Spleen (tissue), 11 donors: ENCODE results near the gene ZNF695. TPM values are rescaled to one million over a fixed set of nuclear protein-coding genes. Genes with fewer than 3 reads are reported as not detected.
"Not testable (repeated sequence)": the region's sequence is repeated elsewhere in the genome, so short reads cannot be mapped to it uniquely, and the experiment has no call there.

Experiments
- DNase-seq: peaks from one replicate; pipeline ENCODE4 v3.0.0-alpha.2; 2020
- H3K27ac ChIP-seq, 8 donors: fragments of 200-600 bp; sonication (generic) in 7 of 8; 1 replicate in 4 of 8; 2 replicates in 4 of 8; pipeline versions ENCODE4 v1.5.0 to v1.8.0; 2016 to 2021; ENCODE audit warnings: inconsistent platforms in 4 of 8, mild to moderate bottlenecking in 4 of 8, moderate library complexity in 1 of 8
- H3K27me3 ChIP-seq, 7 donors: fragments of 200-600 bp; sonication (generic) in 6 of 7; replicated peaks in 1 of 7; 1 replicate in 4 of 7; 2 replicates in 3 of 7; pipeline versions ENCODE4 v1.5.0 to v1.8.0; 2016 to 2021; ENCODE audit warnings: inconsistent platforms in 3 of 7, mild to moderate bottlenecking in 1 of 7
- H3K36me3 ChIP-seq, 6 donors: fragments of 200-600 bp; sonication (generic) in 5 of 6; 1 replicate in 4 of 6; 2 replicates in 2 of 6; pipeline versions ENCODE4 v1.5.0 to v1.8.0; 2016 to 2021; ENCODE audit warnings: inconsistent platforms in 2 of 6
- H3K4me1 ChIP-seq, 6 donors: fragments of 200-600 bp; sonication (generic) in 5 of 6; 1 replicate in 3 of 6; 2 replicates in 3 of 6; pipeline versions ENCODE4 v1.5.0 to v1.8.0; 2016 to 2021; ENCODE audit warnings: inconsistent platforms in 3 of 6
- H3K4me3 ChIP-seq, 8 donors: fragments of 200-600 bp; sonication (generic) in 7 of 8; 1 replicate in 4 of 8; 2 replicates in 4 of 8; pipeline versions ENCODE4 v1.5.0 to v1.8.0; 2016 to 2021; ENCODE audit warnings: inconsistent platforms in 4 of 8, mild to moderate bottlenecking in 4 of 8, moderate library complexity in 2 of 8
- H3K9me3 ChIP-seq, 8 donors: fragments of 200-600 bp; sonication (generic) in 7 of 8; 1 replicate in 4 of 8; 2 replicates in 4 of 8; pipeline versions ENCODE4 v1.5.0 to v1.8.0; 2016 to 2021; ENCODE audit warnings: inconsistent platforms in 4 of 8
- POLR2A ChIP-seq, 3 donors: fragments of 450-650 bp; IDR thresholded peaks; one replicate each; pipeline ENCODE4 v1.5.1; 2017; ENCODE audit warnings: antibody characterized with exemption in 3 of 3, mild to moderate bottlenecking in 1 of 3
- POLR2AphosphoS5 ChIP-seq, 3 donors: sonication (generic); formaldehyde crosslinking; IDR thresholded peaks; one replicate each; pipeline ENCODE4 v1.5.1; 2017; ENCODE audit warnings: antibody characterized with exemption in 3 of 3
- WGBS, 5 donors: extraction: QIAGEN DNeasy Blood & Tissue Kit in 3 of 5; methylation state at CpG; one replicate each; pipeline versions ENCODE4 v1.1.5 to v1.1.7; 2013 to 2018; 5-methylcytosine and 5-hydroxymethylcytosine counted together
- intact Hi-C: fragments of 100-400 bp; cut with DNase I; formaldehyde crosslinking; loops from one replicate; pipeline ENCODE4 v1.15.0; 2023; ENCODE audit warnings: low total_unique reads
- polyA plus RNA-seq, 3 donors: library from polyadenylated mRNA; stranded (reverse); fragments of 200-250 nt; gene quantifications; one replicate each; pipeline ENCODE4 v1.2.1, GENCODE V29; 2013
- total RNA-seq, 7 donors: library from RNA; depleted of rRNA in 3 of 7; stranded (reverse); fragments of >200 nt in 3 of 7; fragmentation: NEBNext Ultra II Directional in 4 of 7; extraction: Animal tissue kit (Norgen Biotek cat#: 25700) in 4 of 7; gene quantifications; one replicate each; pipeline versions ENCODE4 v1.1.0 to v1.2.1, GENCODE V29; 2016 to 2021
- TF ChIP-seq, protein P1 (sequence below), 11 experiments: fragments of 200-600 bp in 7 of 11; fragments of 450-650 bp in 4 of 11; sonication (generic) in 4 of 11; IDR thresholded peaks in 8 of 11; conservative IDR thresholded peaks in 3 of 11; 1 replicate in 7 of 11; 2 replicates in 4 of 11; pipeline versions ENCODE4 v1.4.0 to v1.8.0; 2016 to 2021; ENCODE audit warnings: antibody characterized with exemption in 11 of 11, inconsistent platforms in 4 of 11, mild to moderate bottlenecking in 1 of 11
- donor health status: healthy with polysubstance abuse.
- donor health status: DM: no; HTN: no; CAD: no; lungs with moderate emphysema.
- donor health status: DM: no; HTN: no; CAD: no.
- donor health status: Bipolar disorder and iron deficiency.
- donor health status: healthy.
- donor health status: DM: no; HTN: no; CAD: no.
- donor health status: DM: yes; HTN: yes; CAD: no.

Gene ZNF695
- total and polyA plus RNA-seq, 10 donors = 0.13 to 1.2 (median 0.31) TPM; not detected in 4

DNA sequence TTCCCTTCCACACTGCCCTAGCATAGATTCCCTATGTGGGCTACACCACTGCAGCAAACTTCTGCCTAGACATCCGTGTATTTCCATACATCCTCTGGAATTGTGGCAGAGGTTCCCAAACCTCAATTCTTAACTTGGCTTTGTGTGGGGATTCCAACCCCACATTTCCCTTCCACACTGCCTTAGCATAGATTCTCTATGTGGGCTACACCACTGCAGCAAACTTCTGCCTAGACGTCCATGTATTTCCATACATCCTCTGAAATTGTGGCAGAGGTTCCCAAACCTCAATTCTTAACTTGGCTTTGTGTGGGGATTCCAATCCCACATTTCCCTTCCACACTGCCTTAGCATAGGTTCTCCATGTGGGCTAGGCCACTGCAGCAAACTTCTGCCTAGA is 39.4 kb upstream of the ZNF695 start:
- 85 to 100% (median 95%) methylated on average over 2 of the region's 2 CpGs for WGBS, 5 donors
- no peak for DNase-seq
- H3K4me3 ChIP-seq = no peak overlapping the region
- no peaks in the 10 kb centered on the region for H3K4me1 ChIP-seq
- H3K27me3 ChIP-seq = no peaks in the 10 kb centered on the region
- TF ChIP-seq POLR2A (IDR thresholded peaks at IDR 0.05) (no peak), POLR2AphosphoS5 (IDR thresholded peaks at IDR 0.05) (no peak)
- TF ChIP-seq, protein P1, sequence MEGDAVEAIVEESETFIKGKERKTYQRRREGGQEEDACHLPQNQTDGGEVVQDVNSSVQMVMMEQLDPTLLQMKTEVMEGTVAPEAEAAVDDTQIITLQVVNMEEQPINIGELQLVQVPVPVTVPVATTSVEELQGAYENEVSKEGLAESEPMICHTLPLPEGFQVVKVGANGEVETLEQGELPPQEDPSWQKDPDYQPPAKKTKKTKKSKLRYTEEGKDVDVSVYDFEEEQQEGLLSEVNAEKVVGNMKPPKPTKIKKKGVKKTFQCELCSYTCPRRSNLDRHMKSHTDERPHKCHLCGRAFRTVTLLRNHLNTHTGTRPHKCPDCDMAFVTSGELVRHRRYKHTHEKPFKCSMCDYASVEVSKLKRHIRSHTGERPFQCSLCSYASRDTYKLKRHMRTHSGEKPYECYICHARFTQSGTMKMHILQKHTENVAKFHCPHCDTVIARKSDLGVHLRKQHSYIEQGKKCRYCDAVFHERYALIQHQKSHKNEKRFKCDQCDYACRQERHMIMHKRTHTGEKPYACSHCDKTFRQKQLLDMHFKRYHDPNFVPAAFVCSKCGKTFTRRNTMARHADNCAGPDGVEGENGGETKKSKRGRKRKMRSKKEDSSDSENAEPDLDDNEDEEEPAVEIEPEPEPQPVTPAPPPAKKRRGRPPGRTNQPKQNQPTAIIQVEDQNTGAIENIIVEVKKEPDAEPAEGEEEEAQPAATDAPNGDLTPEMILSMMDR (IDR thresholded peaks at IDR 0.05 in 8 of 11, conservative IDR thresholded peaks at IDR 0.05 in 3 of 11) = no peak
- peaks cover 0 to 38% (median 4%) of the 10 kb centered on the region in 6 donors for H3K36me3 ChIP-seq
- H3K27ac ChIP-seq = no peak overlapping the region
- intact Hi-C loops = no loop called here
- H3K9me3 ChIP-seq = peaks cover 4 to 100% (median 100%) of the 10 kb centered on the region in 8 donors

DNA sequence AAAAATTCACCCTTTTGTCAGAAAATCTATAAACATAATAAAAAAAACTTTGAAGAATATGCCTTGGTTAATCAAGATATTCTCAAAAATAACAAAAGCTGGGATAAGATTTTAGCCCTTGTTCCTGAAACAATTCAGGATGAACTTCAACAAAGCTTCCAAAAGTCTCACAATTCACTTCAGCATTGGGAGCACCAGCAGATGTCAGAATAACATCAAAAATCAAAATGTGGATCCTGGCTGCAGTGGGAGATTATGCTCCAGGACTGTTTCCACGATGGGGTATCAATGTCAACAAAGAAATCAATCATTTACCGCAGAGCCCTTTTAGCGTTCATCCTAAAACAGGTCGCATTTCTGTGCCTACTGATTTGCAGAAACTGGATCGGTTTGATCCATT is 35.5 kb upstream of the ZNF695 start:
- no peak for TF ChIP-seq POLR2A (IDR thresholded peaks at IDR 0.05)
- TF ChIP-seq, protein P1 (IDR thresholded peaks at IDR 0.05 in 8 of 11, conservative IDR thresholded peaks at IDR 0.05 in 3 of 11) = peak in 1 of 11 experiments; percentile 8

DNA sequence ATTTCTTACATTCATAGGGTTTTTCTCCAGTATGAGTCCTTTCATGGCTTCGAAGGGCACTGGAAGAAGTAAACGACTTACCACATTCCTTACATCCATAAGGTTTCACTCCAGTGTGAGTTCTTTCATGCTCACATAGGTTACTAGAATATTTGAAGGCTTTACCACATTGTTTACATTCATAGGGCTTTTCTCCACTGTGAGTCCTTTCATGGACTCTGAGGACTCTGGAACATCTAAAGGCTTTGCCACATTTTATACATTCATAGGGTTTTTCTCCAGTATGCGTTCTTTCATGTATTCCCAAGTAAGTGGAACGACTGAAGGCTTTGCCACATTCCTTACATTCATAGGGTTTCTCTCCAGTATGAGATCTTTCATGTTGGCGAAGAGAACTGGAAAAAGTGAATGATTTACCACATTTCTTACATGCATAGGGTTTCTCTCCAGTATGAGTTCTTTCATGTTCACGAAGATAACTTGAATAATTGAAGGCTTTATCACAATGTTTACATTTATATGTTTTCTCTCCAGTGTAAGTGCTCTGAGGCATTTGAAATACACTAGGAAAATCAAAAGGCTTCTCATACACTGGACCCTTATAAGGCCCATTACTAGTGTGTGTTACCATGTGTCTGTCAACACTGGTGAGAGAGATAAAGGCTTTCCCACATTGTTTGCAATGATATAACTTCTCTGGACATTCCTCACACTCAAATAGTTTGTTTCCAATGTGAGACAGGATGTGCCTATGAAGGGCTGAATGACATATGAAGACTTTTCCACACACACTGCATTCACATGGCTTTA is 29.9 kb upstream of the ZNF695 start:
- Histone ChIP-seq H3K27me3 (no peaks in the 10 kb centered on the region), H3K9me3 (peaks cover 37 to 100% (median 99%) of the 10 kb centered on the region in 8 donors), H3K36me3 (peaks cover 15 to 89% (median 33%) of the 10 kb centered on the region in 6 donors), H3K4me1 (no peaks in the 10 kb centered on the region), H3K27ac (no peak overlapping the region), H3K4me3 (no peak overlapping the region)
- TF ChIP-seq POLR2A (IDR thresholded peaks at IDR 0.05) (no peak), POLR2AphosphoS5 (IDR thresholded peaks at IDR 0.05) (no peak)
- TF ChIP-seq, protein P1 (IDR thresholded peaks at IDR 0.05 in 8 of 11, conservative IDR thresholded peaks at IDR 0.05 in 3 of 11) = no peak
- intact Hi-C loops = no loop called here
- 93 to 97% (median 96%) methylated on average over 6 of the region's 6 CpGs for WGBS, 5 donors
- DNase-seq = no peak

More for the DNA sequence above, 35.5 kb upstream of the ZNF695 start:
- Histone ChIP-seq H3K4me1 (no peaks in the 10 kb centered on the region), H3K27ac (no peak overlapping the region), H3K27me3 (no peaks in the 10 kb centered on the region), H3K36me3 (peaks cover 4 to 70% (median 16%) of the 10 kb centered on the region in 6 donors), H3K4me3 (no peak overlapping the region), H3K9me3 (peaks cover 14 to 100% (median 100%) of the 10 kb centered on the region in 8 donors)
- intact Hi-C loops = no loop called here
- WGBS, 5 donors = 93 to 97% (median 95%) methylated on average over 5 of the region's 5 CpGs
- DNase-seq = no peak

DNA sequence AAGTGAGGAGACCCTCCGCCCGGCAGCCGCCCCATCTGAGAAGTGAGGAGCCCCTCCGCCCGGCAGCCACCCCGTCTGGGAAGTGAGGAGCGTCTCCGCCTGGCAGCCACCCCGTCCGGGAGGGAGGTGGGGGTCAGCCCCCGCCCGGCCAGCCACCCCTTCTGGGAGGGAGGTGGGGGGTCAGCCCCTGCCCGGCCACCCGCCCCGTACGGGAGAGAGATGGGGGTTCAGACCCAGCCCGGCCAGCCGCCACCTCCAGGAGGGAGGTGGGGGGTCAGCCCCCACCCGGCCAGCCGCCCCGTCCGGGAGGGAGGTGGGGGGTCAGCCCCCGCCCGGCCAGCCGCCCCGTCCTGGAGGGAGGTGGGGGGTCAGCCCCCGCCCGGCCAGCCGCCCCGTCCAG is 24.4 kb upstream of the ZNF695 start:
- DNase-seq, H3K27me3 ChIP-seq, H3K4me1 ChIP-seq, H3K4me3 ChIP-seq, intact Hi-C loops, H3K27ac ChIP-seq: not testable (repeated sequence)
- peaks cover 20 to 98% (median 91%) of the 10 kb centered on the region in 8 donors for H3K9me3 ChIP-seq
- 83 to 95% (median 93%) methylated on average over 7 to 25 of the region's 30 CpGs; no CpG with 5 or more reads in 1 of the 5 donors for WGBS, 5 donors
- peaks cover 3 to 41% (median 10%) of the 10 kb centered on the region in 6 donors for H3K36me3 ChIP-seq

DNA sequence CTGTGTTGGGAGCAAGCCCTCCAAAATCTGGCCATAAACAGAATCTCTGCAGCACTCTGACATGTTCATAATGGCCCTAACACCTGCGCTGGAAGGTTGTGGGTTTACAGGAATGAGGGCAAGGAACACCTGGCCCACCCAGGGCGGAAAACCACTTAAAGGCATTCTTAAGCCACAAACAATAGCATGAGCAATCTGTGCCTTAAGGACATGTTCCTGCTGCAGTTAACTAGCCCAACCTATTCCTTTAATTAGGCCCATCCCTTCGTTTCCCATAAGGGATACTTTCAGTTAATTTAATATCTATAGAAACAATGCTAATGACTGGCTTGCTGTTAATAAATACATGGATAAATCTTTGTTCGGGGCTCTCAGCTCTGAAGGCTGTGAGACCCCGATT is 16.8 kb upstream of the ZNF695 start:
- WGBS, 5 donors = 78 to 92% (median 84%) methylated on average over 5 of the region's 5 CpGs
- H3K27ac ChIP-seq, H3K36me3 ChIP-seq, intact Hi-C loops, H3K4me1 ChIP-seq, DNase-seq, H3K27me3 ChIP-seq, H3K4me3 ChIP-seq: not testable (repeated sequence)
- peaks cover 5 to 99% (median 83%) of the 10 kb centered on the region in 8 donors for H3K9me3 ChIP-seq
